COLO668 (cell line): ENCODE data around the gene TVP23B.
A peak's percentile ranks its signal among the peaks of the same experiment; 100 is the strongest.
"Not testable (repeated sequence)": the region's sequence is repeated elsewhere in the genome, so short reads cannot be mapped to it uniquely, and the experiment has no call there.

Experiments
- DNase-seq: peaks from one replicate; lab custom pipeline; 2025; ENCODE audit not compliant: unreplicated experiment; lab: John Stamatoyannopoulos, UW

TVP23B gene

DNA sequence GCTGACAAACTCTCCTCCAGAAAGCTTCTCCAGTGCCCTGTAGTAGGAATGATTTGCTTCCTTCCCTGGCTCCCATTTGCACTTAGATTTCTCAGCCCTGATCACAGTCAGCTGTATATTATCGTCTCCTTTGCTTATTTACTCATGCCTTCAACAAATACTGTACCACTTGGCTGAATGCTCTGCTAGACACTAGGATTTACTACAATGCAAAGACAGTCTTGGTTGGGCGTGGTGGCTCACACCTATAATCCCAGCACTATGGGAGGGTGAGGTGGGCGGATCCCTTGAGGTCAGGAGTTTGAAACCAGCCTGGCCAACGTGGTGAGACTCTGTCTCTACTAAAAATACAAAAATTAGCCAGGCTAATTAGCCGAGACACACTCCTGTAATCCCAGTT, 5.9 kb downstream of the TVP23B start:
- not testable (repeated sequence) for DNase-seq

DNA sequence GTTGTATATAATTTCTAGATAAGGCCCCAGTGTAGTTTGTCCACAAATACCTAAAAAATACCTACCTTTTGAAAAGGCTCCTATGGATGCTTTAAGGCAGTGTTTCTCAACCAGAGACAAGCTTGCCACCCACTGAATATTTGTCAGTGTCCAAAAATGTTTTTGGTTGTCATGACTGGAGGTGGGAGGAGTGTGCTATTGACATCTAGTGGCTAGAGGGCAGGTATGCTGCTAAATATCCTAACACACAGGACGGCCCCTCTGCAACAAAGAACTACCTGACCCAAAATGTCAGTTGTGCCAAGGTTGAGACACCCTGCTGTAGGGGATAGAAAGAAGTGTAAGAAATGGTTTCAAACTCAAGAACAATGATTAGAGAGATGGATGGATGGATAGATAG, 10.4 kb downstream of the TVP23B start:
- not testable (repeated sequence) for DNase-seq

DNA sequence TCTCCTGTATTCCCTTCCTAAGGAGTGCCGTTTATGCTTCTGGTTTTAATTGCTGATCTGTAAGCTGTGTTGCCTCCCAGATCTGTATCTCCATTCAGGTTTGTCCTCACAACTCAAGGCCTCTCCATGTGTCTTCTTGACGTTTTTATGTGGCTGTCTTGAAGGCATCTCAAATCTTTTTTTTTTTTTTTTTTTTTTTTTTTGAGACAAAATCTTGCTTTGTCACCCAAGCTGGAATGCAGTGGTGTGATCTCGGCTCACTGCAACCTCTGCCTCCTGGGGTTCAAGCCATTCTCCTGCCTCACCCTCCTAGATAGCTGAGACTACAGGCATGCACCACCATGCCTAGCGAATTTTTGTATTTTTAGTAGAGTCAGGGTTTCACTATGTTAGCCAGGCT, 13.9 kb downstream of the TVP23B start:
- not testable (repeated sequence) for DNase-seq

DNA sequence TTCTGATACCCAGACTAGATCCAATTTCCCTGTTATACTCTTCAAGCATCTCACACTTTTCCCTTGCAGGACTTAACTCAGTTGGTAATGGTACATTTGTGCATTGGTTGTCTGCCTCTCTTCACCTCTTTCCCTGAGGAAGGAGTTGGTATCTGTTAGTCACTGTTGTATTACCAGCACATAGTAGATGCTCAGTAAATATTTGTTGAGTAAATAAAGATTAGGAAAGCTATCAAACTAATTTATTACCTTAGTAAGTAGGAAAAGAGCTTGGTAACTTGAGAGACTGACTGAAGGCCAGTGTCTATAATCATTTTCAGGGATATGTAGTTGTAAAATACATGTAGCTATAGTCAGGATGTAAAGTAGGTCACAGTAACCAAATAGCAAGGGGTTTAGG, 15.9 kb downstream of the TVP23B start:
- not testable (repeated sequence) for DNase-seq

DNA sequence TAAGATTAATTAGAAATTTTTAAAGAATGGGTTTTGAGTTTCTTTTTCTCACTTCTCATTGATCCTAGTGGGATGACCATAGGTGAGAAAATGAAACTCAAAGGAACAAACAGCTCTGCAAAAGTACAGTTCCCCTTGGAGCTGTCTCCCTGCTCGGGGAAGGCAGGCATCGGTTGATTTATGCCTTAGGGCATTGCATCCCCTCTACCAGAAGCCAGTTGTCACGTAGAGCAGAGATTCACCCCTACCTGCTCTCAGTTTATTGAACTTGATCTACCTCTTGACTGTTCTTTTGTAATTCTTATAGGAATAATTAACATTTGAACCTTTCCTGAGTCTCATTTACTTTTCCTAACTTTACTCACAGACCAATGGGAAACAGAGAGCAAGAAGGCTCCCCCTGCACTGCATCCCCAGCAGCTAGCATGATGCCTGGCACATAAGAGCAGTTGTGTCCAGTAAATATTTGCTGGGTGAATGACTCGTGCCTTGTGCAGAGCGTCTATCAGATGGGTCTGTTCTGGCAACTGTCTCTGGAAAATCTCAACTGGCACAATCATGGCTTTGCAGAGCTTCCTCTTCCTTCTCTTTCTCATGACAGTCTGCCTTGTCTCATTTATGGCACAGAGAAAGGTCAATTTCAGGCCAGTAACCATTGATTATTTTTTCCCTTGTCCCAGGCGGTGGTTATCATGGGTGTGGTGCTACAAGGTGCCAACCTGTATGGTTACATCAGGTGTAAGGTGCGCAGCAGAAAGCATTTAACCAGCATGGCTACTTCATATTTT, 22.7 kb downstream of the TVP23B start:
- DNase-seq = not testable (repeated sequence)

DNA sequence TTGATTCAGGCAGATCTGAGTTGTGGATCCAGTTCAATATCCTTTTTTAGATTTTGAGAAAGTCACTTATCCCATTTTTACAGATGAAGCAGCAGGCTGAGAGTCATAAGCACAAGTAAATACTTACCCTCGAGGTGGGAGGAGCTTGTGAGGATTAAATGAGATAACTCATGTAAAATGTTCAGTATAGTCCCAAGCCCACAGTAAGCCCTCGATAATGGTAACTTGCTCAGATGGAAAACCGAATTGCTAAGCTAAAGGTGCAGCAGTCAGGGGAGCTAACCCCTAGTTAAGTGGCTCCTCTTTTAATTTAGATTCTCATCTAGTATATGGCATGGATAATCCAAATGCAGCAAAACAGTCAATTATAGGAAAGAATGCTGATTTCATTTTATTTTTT, 34.9 kb downstream of the TVP23B start:
- DNase-seq = not testable (repeated sequence)

DNA sequence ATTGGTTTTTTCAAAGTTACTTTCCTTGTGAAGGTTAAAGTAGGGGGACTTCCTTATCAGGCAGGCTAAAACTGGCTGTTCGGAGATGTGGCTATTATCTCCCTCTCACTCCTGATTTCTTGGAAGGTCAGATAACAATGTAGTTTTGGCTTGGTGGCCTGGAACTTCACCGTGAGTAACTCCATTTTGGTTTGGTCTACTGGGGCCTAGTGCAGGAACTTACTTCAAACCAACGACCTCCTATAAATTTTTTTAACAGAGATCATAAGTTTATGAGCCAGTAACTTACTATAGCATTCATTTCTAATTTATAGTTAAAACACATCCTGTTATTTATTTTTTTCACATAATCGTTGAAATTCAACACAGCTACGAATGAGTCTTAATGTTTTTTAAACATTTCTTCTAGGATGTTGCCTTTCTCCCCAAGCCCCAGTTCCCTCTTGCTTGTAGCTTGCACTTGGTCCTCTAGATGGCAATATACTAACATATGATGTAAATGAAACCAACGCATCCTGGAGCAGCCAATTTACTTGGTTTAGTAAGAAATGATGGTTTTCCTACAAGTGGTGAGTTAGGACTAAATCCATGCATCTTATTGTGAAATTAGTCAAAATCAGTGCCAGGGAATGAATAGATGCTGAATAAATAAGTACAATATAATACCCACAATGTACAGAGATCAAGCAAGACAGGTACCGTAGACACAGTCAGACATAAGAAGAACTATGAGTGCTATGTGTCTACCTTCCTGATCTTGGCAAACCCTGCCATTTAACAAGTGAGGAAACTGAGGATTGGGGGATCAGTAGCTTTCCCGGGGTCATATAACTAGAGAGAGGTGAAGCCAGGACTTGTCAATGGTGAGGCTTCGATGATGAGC, 35.7 kb downstream of the TVP23B start:
- DNase-seq = peak; percentile 13

DNA sequence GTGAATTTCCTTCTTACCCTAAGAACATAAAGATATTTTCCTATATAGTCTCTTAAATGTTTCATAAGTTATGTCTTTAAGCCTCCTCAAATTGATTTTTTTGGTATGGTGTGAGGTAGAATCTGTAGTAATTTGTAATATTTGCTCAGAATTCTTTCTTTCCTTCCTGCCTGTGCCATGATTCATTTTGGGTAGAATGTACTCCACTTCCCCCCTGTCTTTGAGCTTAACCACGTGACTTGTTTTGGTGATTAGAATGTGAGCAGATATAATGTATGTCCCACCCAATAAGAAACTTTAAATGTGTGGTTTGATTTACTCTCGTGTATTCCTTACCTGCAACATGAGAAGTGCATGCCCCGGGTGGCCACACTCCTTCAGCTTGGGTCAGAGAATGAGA, 40.4 kb downstream of the TVP23B start:
- DNase-seq = not testable (repeated sequence)

DNA sequence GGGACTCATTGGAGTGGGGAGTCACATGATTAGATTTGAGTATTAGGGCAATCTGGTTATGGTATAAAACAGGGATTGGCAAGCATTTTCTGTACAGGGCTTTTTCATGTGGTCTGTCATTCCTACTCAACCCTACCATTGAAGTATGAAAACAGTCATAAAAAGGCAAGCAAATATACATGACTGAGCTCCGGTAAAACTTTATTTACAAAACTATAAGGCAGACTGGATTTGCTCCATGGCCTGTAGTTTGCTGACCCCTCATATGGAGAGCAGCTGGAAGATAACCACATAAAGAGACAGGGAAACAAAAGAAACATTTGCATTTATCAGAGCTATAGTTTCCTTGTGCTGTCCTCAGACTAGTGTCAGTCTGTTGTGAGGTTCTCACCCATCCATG, 46.6 kb downstream of the TVP23B start:
- not testable (repeated sequence) for DNase-seq

DNA sequence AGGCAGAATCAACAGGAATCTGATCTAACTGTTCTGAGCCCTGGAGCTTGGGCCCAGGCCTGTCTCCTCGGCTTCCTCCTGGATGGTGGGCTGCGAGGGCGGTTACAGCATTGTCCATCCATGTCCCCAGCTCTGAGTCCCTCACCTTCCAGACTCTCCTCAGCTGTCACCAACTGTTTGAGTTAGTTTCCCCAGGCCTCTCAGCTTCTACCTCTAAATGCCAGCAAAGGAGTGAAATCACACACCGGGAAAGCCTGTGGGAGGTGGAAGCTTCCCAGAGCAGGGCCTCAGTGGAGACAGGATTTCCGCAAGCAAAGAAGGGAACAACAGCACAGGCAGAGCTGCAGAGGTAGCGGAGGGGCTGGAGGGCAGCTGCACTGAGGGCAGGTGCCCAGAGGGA, 67.5 kb downstream of the TVP23B start:
- no peak for DNase-seq

DNA sequence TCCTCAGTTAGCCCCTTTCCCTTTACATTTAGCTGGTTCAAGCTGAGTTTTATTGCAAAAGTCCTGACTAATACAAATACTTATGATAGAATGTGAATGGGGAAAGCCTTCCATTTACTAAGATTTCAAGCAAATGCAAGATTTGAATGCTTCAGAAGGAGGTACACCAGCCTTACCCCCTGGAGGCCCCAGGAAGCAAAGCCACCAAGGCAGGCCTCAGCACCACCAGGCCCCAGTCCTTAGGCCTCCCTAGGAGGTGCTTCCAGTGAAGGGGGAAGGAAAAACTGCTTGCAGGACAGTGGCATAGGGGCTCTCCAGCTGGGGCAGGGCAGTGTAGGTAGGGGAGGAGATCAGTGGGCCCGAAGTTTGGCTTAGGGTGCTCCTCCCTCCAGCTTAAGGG, 69.7 kb downstream of the TVP23B start:
- no peak for DNase-seq

DNA sequence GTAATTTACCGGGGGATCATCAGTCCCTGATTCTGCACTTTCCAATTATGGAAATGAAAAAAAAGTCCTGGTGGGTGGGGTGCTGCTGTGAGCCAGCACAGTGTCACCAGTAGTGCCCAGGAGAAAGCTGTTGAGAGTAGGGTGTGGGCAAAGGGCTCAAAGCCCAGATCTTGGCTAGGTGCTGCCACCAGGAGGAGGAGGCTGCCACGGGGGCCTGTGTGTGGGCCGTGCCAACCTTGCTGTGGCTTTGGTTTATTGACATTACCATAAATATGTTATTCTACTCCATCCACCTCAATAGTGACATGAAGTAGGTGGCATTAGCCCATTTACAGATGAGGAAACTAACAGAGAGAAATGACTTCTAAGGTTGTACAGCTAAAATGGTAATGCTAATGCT, 70.2 kb downstream of the TVP23B start:
- peak; percentile 1 for DNase-seq

DNA sequence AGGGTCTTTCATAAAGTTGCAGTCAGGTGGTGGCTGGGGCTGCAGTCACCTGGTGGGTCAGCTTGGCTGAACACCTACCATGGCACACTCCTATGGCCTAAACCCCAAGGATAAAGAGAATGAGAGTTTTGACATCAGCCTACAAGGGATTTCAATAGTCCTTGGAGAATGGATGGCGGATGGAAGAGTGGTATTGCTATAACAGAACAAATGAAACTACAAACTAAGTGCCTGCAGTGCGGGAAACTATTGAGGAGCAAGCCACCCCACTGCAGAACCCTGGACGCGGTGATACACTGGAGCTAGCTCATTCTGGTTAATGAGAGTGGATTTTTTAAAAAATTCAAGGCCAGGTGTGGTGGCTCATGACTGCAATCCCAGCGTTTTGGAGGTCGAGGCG, 74.0 kb downstream of the TVP23B start:
- DNase-seq = no peak

DNA sequence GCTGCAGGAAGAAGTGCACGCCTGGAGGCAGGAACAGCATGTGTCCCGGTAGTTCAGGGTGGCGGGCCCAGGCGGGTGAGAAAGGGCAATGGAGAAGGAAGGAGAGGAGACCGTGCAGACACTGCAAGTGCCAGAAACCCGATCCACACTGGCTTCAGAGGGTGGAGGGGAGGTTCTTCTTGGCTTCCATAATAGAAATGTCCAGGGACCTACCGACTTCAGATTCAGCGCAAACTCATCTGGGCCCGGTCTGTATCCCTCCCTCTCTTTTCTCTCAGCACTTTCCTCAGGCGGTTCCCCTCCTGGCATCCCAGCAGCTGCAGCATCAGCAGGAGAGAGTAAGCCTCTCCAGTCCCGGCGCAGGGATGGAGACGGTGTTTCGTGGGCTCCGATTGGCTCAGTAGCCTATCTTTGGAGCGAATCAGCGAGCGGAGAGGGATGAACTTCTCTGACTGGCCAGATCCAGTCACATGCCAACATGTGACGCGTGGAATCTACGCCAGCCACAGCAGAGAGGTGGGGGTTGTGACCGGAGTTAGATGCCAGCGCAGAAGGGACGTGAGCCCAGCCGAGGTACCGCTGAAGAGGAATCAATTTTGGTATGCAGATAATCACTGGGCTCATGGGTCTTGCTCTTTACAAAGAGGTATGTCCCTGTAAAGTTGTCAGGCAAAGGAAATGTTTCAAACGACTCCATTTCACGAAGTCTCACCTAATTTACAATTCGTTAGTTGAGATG, 75.0 kb downstream of the TVP23B start:
- DNase-seq = peak; percentile 81
